Psoas muscle (tissue), 8 donors: Measurements from ENCODE around the gene PTTG1IP2. TPM values are rescaled to one million over a fixed set of nuclear protein-coding genes. Genes with fewer than 3 reads are reported as not detected.

Experiments
- ATAC-seq, 4 donors: fragments of 200-7000 bp; cut with Tn5 transposase; one replicate each; pipeline ENCODE4 v1.9.1; 2020; ENCODE audit warnings: moderate library complexity in 3 of 4, mild to moderate bottlenecking in 2 of 4
- DNase-seq, 2 donors: peaks; one replicate each; pipeline ENCODE4 v3.0.0-alpha.2; 2020
- H3K27ac ChIP-seq: fragments of 200-600 bp; one replicate; pipeline ENCODE4 v1.8.0; 2022
- H3K27me3 ChIP-seq, 3 donors: fragments of 200-600 bp in 1 of 3; one replicate each; pipeline versions ENCODE4 v1.6.1 to v1.8.0; 2013 to 2022; ENCODE audit warnings: low read length in 2 of 3, mild to moderate bottlenecking in 2 of 3, moderate library complexity in 1 of 3; ENCODE audit not compliant: insufficient read depth in 3 of 3
- H3K36me3 ChIP-seq, 2 donors: fragments of 200-600 bp in 1 of 2; one replicate each; pipeline versions ENCODE4 v1.6.1 to v1.8.0; 2013 to 2022; ENCODE audit warnings: low read depth in 1 of 2, mild to moderate bottlenecking in 1 of 2, moderate library complexity in 1 of 2; ENCODE audit not compliant: insufficient read depth in 1 of 2
- H3K4me1 ChIP-seq: fragments of 200-600 bp; one replicate; pipeline ENCODE4 v1.8.0; 2022
- H3K4me3 ChIP-seq: fragments of 200-600 bp; one replicate; pipeline ENCODE4 v1.8.0; 2022; ENCODE audit warnings: mild to moderate bottlenecking
- H3K9me3 ChIP-seq: fragments of 200-600 bp; one replicate; pipeline ENCODE4 v1.8.0; 2022
- CTCF ChIP-seq: fragments of 200-600 bp; IDR thresholded peaks from one replicate; pipeline ENCODE4 v1.8.0; 2022; ENCODE audit warnings: antibody characterized with exemption
- WGBS, 3 donors: extraction: QIAGEN DNeasy Blood & Tissue Kit; methylation state at CpG; one replicate each; pipeline versions ENCODE4 v1.1.6 to v1.1.7; 2013; 5-methylcytosine and 5-hydroxymethylcytosine counted together
- intact Hi-C, 2 donors: fragments of 100-400 bp; cut with DNase I; formaldehyde crosslinking; loops; one replicate each; pipeline versions ENCODE4 v1.11.0 to v1.14.2; 2022
- polyA plus RNA-seq, 3 donors: library from polyadenylated mRNA; stranded (reverse); fragments of 200-250 nt; gene quantifications; one replicate each; pipeline ENCODE4 v1.2.3, GENCODE V29; 2013
- total RNA-seq, 4 donors: library from RNA; stranded (reverse); fragmentation: NEBNext Ultra II Directional in 2 of 4; extraction: Animal tissue kit (Norgen Biotek cat#: 25700) in 2 of 4; gene quantifications; one replicate each; pipeline versions ENCODE4 v1.2.1 to v1.2.4, GENCODE V29; 2021 to 2023
- donor health status: healthy with polysubstance abuse.
- donor health status: DM: no; HTN: no; CAD: no; lungs with moderate emphysema.
- donor health status: Bipolar disorder and iron deficiency.
- donor health status: healthy.
- donor health status: DM: yes; HTN: yes; CAD: no.
- donor health status: DM: no; HTN: no; CAD: no.
- donor health status: DM: no; HTN: no; CAD: no.
- donor health status: DM: yes; HTN: yes; CAD: no.

Gene PTTG1IP2
- total and polyA plus RNA-seq, 7 donors, result not detected

- H3K36me3 ChIP-seq, result no peaks in the 10 kb centered on the region
- WGBS, 3 donors, result 90 to 100% (median 92%) methylated on average over 1 of the region's 1 CpG
- H3K27ac ChIP-seq, result no peak overlapping the region
- no peaks in the 10 kb centered on the region for H3K4me1 ChIP-seq
- intact Hi-C loops, result no loop called here
- DNase-seq (no peak), ATAC-seq (no peak)
- no peak overlapping the region for H3K4me3 ChIP-seq
- no peak for TF ChIP-seq CTCF
- H3K27me3 ChIP-seq, result no peaks in the 10 kb centered on the region
- no peaks in the 10 kb centered on the region for H3K9me3 ChIP-seq
Measured at GRCh38 chr7:90495241-90495640, 25.8 kb downstream of the PTTG1IP2 start.

- no peak for ATAC-seq
Measured at GRCh38 chr7:90502539-90502938, 33.1 kb downstream of the PTTG1IP2 start.

GRCh38 chr7:90503367-90503766 is 33.9 kb downstream of the PTTG1IP2 start:
- no peak overlapping the region for H3K27ac ChIP-seq
- intact Hi-C loops, result no loop called here
- 94 to 100% (median 96%) methylated on average over 1 of the region's 1 CpG for WGBS, 3 donors
- ATAC-seq, result no peak
- no peak for TF ChIP-seq CTCF
- H3K27me3 ChIP-seq, result no peaks in the 10 kb centered on the region
- H3K9me3 ChIP-seq, result no peaks in the 10 kb centered on the region
- H3K4me1 ChIP-seq, result no peaks in the 10 kb centered on the region
- no peak for DNase-seq
- H3K36me3 ChIP-seq, result no peaks in the 10 kb centered on the region
- no peak overlapping the region for H3K4me3 ChIP-seq

More at GRCh38 chr7:90502539-90502938, 33.1 kb downstream of the PTTG1IP2 start:
- Histone ChIP-seq H3K27ac (no peak overlapping the region), H3K9me3 (no peaks in the 10 kb centered on the region), H3K36me3 (no peaks in the 10 kb centered on the region), H3K4me3 (no peak overlapping the region), H3K4me1 (no peaks in the 10 kb centered on the region), H3K27me3 (no peaks in the 10 kb centered on the region)
- WGBS, 3 donors, result 90 to 93% (median 93%) methylated on average over 4 of the region's 4 CpGs
- TF ChIP-seq CTCF, result no peak
- no peak for DNase-seq
- intact Hi-C loops, result no loop called here

- no peaks in the 10 kb centered on the region for H3K9me3 ChIP-seq
- no peak for ATAC-seq
- H3K4me3 ChIP-seq, result no peak overlapping the region
- WGBS, 3 donors, result 86 to 95% (median 91%) methylated on average over 1 of the region's 1 CpG
- DNase-seq, result no peak
- no peaks in the 10 kb centered on the region for H3K4me1 ChIP-seq
- H3K27me3 ChIP-seq, result no peaks in the 10 kb centered on the region
- TF ChIP-seq CTCF, result no peak
- intact Hi-C loops, result no loop called here
- H3K27ac ChIP-seq, result no peak overlapping the region
- no peaks in the 10 kb centered on the region for H3K36me3 ChIP-seq
Measured at GRCh38 chr7:90507692-90508091, 38.3 kb downstream of the PTTG1IP2 start.

GRCh38 chr7:90511776-90512175 is 42.3 kb downstream of the PTTG1IP2 start:
- TF ChIP-seq CTCF, result no peak
- ATAC-seq (no peak), DNase-seq (no peak)
- Histone ChIP-seq H3K4me3 (no peak overlapping the region), H3K27me3 (no peaks in the 10 kb centered on the region), H3K4me1 (no peaks in the 10 kb centered on the region), H3K9me3 (no peaks in the 10 kb centered on the region), H3K36me3 (no peaks in the 10 kb centered on the region), H3K27ac (no peak overlapping the region)
- WGBS, 3 donors, result 86 to 89% (median 87%) methylated on average over 2 of the region's 2 CpGs
- intact Hi-C loops, result no loop called here
